ENCODE data around the gene PHF19.

DNA sequence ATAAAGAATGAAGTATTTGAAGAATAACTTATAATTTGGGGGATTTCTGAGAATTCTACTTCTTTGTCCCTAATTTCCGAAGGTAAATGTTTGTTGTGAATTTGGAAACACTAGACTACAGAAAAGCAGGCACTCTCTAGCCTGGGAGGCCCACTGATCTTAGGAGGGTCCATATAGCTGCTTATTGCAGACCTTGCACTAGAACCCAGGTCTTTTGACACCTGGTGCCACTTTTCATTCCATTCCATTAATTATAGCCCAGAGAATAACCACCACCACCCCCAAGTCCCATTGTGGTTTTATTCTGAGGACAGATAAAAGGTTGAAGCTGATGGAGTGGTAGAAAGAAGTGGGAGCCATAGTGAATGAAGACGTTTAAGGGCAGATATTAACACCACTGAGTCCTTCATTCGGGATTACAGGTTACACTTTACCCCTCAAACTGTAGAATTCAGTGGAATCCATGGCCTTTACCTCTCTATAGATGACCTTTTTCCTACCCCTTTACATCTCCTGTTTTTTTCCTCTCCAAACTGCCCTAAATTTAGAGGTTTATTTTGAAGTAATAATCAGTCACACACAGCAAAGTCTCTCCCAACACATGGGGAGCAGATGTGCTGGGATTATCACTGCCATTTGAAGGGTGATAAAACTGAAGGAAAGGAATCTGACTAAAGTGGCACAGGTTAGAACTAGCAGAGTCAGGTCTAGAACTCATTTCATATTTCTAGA is 22.2 kb downstream of the PHF19 start:
- TF ChIP-seq EZH2phosphoT487 (IDR thresholded peaks at IDR 0.05; ENCODE audit: insufficient read depth, low read depth) (no peak), EZH2 (IDR thresholded peaks at IDR 0.05; ENCODE audit: insufficient read depth, poor library complexity, severe bottlenecking) (no peak)

Measured in GM23248 (cell line).